ENCODE results near the gene WDFY3. TPM values are rescaled to one million over a fixed set of nuclear protein-coding genes. Genes with fewer than 3 reads are reported as not detected.

The WDFY3 gene
- total RNA-seq, 1 experiment from 2014 or later: 39.9 TPM

GRCh38 chr4:84737656-84738055, 228.8 kb downstream of the WDFY3 start:
- intact Hi-C loops (cut with micrococcal nuclease): no loop called here
- ChIA-PET CTCF (no interaction called here), POLR2A (no interaction called here), RAD21 (ENCODE audit: low non-redundant PET in 1 of 2, low total read pairs in 2 of 2, uncharacterized antibody in 2 of 2, unreplicated experiment in 2 of 2) (interaction anchor here in 1 of 2 experiments (0.7 kb wide), 1 partner anchor 155 kb away, joined by 3 read pairs; no protein-coding TSS in a partner anchor)
- no TSS peak for BruUV-seq (replicated peaks)
- H3K9me2 ChIP-seq (ENCODE audit: insufficient read depth): no peaks in the 10 kb centered on the region
- no peaks in the 10 kb centered on the region for H3K27me3 ChIP-seq (ENCODE audit: insufficient read depth, low read length)
- no peak overlapping the region for H3K4me3 ChIP-seq (replicated peaks in 1 of 2; ENCODE audit: low read depth in 1 of 2, low read length in 2 of 2)
- no peak overlapping the region for H3K4me2 ChIP-seq (ENCODE audit: low read length)
- H3K27ac ChIP-seq (ENCODE audit: low read depth, low read length): no peak overlapping the region
- ATAC-seq (no peak), DNase-seq (ENCODE audit: low read depth, low spot score) (no peak)
- no peaks in the 10 kb centered on the region for H4K20me1 ChIP-seq (ENCODE audit: insufficient read depth)
- no peaks in the 10 kb centered on the region for H3K9me3 ChIP-seq (ENCODE audit: control insufficient read depth in 1 of 2, insufficient read depth in 1 of 2, low read depth in 1 of 2, low read length in 2 of 2)
- H2AFZ ChIP-seq (ENCODE audit: low read depth, low read length, poor library complexity, severe bottlenecking): no peak overlapping the region
- H3K9ac ChIP-seq (ENCODE audit: low read length): no peak overlapping the region
- no peaks in the 10 kb centered on the region for H3K79me2 ChIP-seq (ENCODE audit: insufficient read depth, low read length)
- TF ChIP-seq ELF1 (IDR thresholded peaks at IDR 0.05; ENCODE audit: borderline replicate concordance, low read depth): no peak
- no peak for TF ChIP-seq SP1 (IDR thresholded peaks at IDR 0.05; ENCODE audit: low read depth)
- no peak for TF ChIP-seq ZBTB33 (IDR thresholded peaks at IDR 0.05; ENCODE audit: extremely low read depth, insufficient replicate concordance, low read length)
- TF ChIP-seq EZH2 (IDR thresholded peaks at IDR 0.05): no peak
- TF ChIP-seq CTCF (IDR thresholded peaks at IDR 0.05 in 2 of 3, conservative IDR thresholded peaks at IDR 0.05 in 1 of 3; ENCODE audit: borderline replicate concordance in 1 of 3, insufficient read depth in 1 of 3, low read depth in 2 of 3, low read length in 2 of 3): no peak
- no peak for TF ChIP-seq FOSL1 (IDR thresholded peaks at IDR 0.05; ENCODE audit: low read depth)
- no peak for TF ChIP-seq EZH2phosphoT487 (IDR thresholded peaks at IDR 0.05; ENCODE audit: borderline replicate concordance)
- no peak for TF ChIP-seq JUND (IDR thresholded peaks at IDR 0.05)
- no peak for TF ChIP-seq ZFX (IDR thresholded peaks at IDR 0.05)
- peaks cover 0 to 2% of the 10 kb centered on the region in 2 experiments; a peak in 1 of 4 replicates for H3K36me3 ChIP-seq (ENCODE audit: control insufficient read depth in 1 of 2, insufficient read depth in 2 of 2, low read length in 2 of 2)
- H3K4me1 ChIP-seq (ENCODE audit: control insufficient read depth in 1 of 2, insufficient read depth in 2 of 2, low read length in 2 of 2): no peaks in the 10 kb centered on the region

All from HCT116 (cell line).